ACC112 (cell line): ENCODE data around the gene TASOR2.

Source experiments
- H2AFZ ChIP-seq: fragments of 200-600 bp; sonication (generic); one replicate; pipeline ENCODE4 v1.6.0; 2017; ENCODE audit warnings: antibody characterized with exemption, low read length; ENCODE audit not compliant: unreplicated experiment
- H3K27ac ChIP-seq: fragments of 200-600 bp; sonication (generic); 2 replicates; pipeline ENCODE4 v1.5.1; 2014; ENCODE audit warnings: low read depth, mild to moderate bottlenecking, antibody characterized with exemption, low read length, moderate library complexity
- H3K27me3 ChIP-seq: fragments of 200-600 bp; sonication (generic); 2 replicates; pipeline ENCODE4 v1.6.1; 2014; ENCODE audit warnings: mild to moderate bottlenecking, antibody characterized with exemption, low read length, moderate library complexity, mixed read lengths; ENCODE audit not compliant: insufficient read depth
- H3K36me3 ChIP-seq: fragments of 200-600 bp; sonication (generic); 2 replicates; pipeline ENCODE4 v1.6.1; 2016; ENCODE audit warnings: mild to moderate bottlenecking, antibody characterized with exemption, low read length, moderate library complexity, mixed read lengths; ENCODE audit not compliant: insufficient read depth
- H3K4me1 ChIP-seq: fragments of 200-600 bp; sonication (generic); one replicate; pipeline ENCODE4 v1.6.1; 2016; ENCODE audit warnings: low read length, mixed read lengths; ENCODE audit not compliant: insufficient read depth, unreplicated experiment, control insufficient read depth
- H3K4me3 ChIP-seq: fragments of 200-600 bp; sonication (generic); 2 replicates; pipeline ENCODE4 v1.5.1; 2014; ENCODE audit warnings: mild to moderate bottlenecking, low read depth, low read length
- H3K79me2 ChIP-seq: fragments of 200-600 bp; sonication (generic); one replicate; pipeline ENCODE4 v1.6.0; 2016; ENCODE audit warnings: low read length; ENCODE audit not compliant: control insufficient read depth, unreplicated experiment, insufficient read depth

Gene TASOR2

DNA sequence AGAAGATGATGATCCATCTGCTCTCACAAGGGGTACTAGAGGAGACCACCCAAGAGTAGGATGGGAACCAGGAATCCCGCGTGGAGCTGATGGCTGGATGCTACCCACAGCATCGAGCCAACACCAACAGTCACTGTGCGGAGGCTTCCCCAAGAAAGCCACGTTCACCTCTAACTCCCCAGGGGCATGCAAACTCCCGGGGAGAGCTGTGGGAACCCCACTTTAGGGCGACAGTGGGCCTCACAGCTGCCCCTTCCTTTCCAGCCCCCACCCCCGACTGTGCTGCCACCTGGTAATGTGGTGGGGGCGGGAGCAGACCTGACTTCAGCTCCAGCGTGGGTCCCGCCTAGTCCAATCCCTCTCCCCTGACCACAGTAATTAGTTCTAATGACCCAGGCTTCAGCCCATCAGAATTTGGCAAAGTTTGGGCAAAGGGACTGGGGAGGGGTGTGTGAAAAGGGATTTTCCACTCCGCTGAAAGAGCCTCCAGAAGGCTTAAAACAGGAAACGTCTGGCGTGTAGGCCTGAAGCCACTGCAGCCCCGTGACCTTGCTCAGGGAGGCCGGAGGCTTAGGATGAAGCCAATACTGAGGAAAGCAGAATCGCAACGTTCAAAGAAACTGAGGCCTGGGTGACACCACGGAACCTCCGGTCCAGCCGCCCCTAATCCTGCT is 38.6 kb upstream of the TASOR2 start:
- Histone ChIP-seq H3K4me3 (no peak overlapping the region), H3K27me3 (no peaks in the 10 kb centered on the region), H3K4me1 (no peaks in the 10 kb centered on the region), H2AFZ (no peak overlapping the region), H3K36me3 (peaks cover 7% of the 10 kb centered on the region; the same call in 1 of the 2 replicates), H3K79me2 (no peaks in the 10 kb centered on the region), H3K27ac (no peak overlapping the region)

DNA sequence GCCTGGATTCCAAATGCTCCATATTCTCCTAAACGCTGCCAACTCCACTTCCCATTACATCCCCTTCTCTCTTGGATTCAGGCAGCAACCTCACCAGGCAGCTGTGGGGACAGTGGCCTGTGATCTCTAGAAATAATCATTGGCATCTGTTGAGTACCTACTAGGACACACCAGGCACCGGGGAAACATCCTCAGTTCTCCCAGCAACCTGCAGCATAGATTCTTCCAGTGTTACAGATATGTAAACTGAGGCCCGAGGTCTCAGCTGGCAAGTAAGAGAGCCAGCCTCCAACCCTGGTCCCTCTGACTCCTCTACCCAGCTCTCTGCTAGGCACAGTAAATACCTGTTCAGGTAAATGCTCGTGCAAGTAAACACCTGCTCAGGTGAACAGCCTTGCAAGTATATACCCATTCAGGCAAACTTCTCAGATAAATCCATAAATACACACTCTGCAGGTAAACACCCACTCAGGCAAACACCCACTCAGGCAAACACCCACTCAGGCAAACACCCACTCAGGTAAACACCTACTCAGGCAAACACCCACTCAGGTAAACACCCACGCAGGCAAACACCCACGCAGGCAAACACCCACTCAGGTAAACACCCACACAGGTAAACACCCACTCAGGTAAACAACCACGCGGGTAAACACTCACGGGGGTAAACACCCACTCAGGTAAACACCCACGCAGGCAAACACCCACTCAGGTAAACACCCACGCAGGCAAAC is 37.0 kb upstream of the TASOR2 start:
- no peak overlapping the region for H3K27ac ChIP-seq

DNA sequence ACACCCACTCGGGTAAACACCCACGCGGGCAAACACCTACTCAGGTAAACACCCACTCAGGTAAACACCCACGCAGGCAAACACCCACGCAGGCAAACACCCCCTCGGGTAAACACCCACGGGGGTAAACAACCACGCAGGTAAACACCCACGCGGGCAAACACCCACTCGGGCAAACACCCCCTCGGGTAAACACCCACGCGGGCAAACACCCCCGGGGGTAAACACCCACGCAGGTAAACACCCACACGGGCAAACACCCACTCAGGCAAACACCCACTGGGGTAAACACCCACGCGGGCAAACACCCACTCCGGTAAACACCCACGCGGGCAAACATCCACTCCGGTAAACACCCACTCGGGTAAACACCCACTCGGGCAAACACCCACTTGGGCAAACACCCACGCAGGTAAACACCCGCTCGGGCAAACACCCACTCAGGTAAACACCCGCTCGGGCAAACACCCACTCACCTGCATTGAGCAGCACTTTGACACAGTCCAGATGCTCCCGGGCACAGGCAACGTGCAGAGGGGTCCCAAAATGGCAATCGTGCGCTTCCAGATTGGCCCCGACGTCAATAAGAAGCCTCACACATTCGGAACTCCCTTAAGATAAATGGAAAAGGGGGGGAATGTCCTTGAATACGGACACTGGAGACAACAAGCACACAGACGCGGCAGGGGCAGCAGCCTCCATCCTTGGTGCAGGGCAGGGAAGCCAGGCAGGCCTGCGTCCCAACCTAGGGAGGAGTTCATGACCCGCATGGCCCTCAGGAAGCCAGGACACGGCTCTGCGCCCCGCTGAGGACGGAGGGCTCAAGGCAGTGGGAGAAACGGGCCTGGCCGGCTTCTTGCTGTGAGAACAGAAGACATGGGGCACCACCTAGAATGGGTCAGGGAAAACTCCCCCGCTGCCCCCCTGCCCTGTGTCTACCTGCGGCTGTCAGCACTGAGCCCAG is 35.9 kb upstream of the TASOR2 start:
- H3K27ac ChIP-seq: no peak overlapping the region
- H3K27me3 ChIP-seq: no peaks in the 10 kb centered on the region
- peaks cover 4% of the 10 kb centered on the region; the same call in 1 of the 2 replicates for H3K36me3 ChIP-seq
- no peak overlapping the region for H3K4me3 ChIP-seq
- no peak overlapping the region for H2AFZ ChIP-seq
- H3K4me1 ChIP-seq: no peaks in the 10 kb centered on the region
- no peaks in the 10 kb centered on the region for H3K79me2 ChIP-seq

More for the DNA sequence above, 37.0 kb upstream of the TASOR2 start:
- Histone ChIP-seq H3K36me3 (peaks cover 4% of the 10 kb centered on the region; the same call in 1 of the 2 replicates), H3K79me2 (no peaks in the 10 kb centered on the region), H3K4me1 (no peaks in the 10 kb centered on the region), H3K27me3 (no peaks in the 10 kb centered on the region), H2AFZ (no peak overlapping the region), H3K4me3 (no peak overlapping the region)

DNA sequence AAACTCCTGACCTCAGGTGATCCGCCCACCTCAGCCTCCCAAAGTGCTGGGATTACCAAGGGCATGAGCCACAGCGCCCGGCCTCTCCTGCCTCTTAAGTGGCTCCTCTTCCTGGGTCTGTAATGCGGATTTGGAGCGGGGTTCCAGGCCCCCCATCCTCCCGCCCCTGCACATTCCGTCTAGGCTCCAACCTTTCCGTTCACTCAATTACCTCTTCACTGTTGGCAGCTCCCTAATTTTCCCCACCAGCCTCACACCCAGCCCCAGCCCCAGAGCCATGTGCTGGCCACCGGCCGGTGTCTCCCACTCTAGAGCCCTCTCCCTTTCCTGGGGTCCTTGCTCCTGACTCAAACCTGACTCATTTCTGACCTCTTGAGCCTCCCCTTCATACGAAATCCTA is 34.9 kb upstream of the TASOR2 start:
- Histone ChIP-seq H3K4me1 (no peaks in the 10 kb centered on the region), H3K4me3 (no peak overlapping the region), H3K27ac (no peak overlapping the region), H3K79me2 (no peaks in the 10 kb centered on the region), H3K27me3 (no peaks in the 10 kb centered on the region), H3K36me3 (peaks cover 4% of the 10 kb centered on the region; the same call in 1 of the 2 replicates), H2AFZ (no peak overlapping the region)

DNA sequence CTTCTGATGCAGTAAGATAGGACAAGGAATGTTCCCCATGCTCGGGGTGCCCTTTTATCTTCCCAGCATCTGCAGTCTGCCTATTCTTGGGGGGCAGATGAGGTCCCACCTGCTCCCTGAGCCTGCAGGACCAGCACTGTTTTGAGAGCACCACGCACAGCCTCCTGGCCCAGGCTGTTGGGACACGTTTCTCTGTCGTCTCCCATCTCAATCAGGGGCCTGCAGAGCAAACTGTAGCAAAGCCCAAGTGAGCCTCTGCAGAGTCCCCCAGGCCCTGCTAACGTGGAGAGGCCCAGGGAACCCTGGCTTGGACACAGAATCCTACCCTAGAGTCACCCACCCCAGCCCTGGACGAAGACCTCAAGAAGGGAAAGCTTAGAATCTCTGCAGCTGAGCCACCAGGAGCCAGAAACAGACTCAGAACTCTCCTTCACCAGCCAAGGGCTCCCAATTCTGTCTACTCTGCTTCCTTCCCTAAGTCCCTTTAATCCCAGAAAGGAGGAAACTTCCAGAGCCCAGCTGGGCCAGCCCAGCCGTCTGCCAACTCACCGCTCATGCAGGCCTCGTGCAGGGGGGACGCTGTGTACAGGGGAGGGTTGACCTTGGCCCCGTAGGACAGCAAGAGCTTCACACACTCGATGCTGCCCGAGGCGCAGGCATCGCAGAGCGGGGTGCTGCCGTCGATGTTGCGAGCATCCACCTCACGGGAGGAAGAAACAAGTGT is 33.8 kb upstream of the TASOR2 start:
- Histone ChIP-seq H3K4me1 (no peaks in the 10 kb centered on the region), H3K27me3 (no peaks in the 10 kb centered on the region), H3K36me3 (peaks cover 4% of the 10 kb centered on the region; the same call in 1 of the 2 replicates), H3K27ac (no peak overlapping the region), H2AFZ (no peak overlapping the region), H3K4me3 (no peak overlapping the region), H3K79me2 (peaks cover 4% of the 10 kb centered on the region)

DNA sequence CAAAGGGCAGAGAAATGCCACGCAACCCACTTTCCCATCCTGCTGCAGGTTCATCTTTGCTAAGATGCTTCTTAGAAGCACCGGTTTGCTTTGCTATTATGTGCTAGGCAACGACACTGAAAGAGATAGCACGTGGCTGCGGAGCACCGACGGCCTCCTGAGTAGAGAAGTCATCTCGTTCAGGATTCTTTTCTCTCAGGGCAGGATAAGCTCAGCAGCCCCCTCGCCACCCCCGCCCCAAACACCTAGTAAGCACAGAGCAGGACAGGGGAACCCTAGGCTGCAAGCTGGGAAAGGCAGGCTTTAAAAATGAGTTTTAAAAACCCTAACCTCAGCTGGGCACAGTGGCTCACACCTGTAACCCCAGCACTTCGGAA is 33.3 kb upstream of the TASOR2 start:
- H3K4me1 ChIP-seq: no peaks in the 10 kb centered on the region
- H3K79me2 ChIP-seq: peaks cover 4% of the 10 kb centered on the region
- H3K4me3 ChIP-seq: no peak overlapping the region
- H3K27ac ChIP-seq: no peak overlapping the region
- H2AFZ ChIP-seq: no peak overlapping the region
- peaks cover 4% of the 10 kb centered on the region; the same call in 1 of the 2 replicates for H3K36me3 ChIP-seq
- H3K27me3 ChIP-seq: no peaks in the 10 kb centered on the region

DNA sequence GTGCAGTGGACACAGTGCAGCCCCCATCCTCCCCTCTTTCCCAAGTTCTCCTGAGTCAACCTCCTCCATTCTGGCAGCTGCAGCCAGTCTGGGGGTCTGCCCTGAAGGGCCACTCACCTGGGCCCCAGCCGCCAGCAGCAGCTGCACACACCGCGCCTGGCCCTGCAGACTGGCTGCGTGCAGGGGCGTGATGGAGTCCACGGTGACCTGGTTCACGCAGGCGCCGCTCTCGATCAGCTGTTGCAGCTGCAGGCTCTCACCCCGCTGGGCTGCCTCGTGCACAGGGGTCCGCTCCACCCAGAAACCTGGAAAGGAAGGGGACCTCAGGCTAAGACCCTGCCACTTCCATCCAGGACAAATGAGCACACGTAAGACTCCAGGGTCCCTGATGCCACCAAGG is 31.9 kb upstream of the TASOR2 start:
- no peak overlapping the region for H3K27ac ChIP-seq

DNA sequence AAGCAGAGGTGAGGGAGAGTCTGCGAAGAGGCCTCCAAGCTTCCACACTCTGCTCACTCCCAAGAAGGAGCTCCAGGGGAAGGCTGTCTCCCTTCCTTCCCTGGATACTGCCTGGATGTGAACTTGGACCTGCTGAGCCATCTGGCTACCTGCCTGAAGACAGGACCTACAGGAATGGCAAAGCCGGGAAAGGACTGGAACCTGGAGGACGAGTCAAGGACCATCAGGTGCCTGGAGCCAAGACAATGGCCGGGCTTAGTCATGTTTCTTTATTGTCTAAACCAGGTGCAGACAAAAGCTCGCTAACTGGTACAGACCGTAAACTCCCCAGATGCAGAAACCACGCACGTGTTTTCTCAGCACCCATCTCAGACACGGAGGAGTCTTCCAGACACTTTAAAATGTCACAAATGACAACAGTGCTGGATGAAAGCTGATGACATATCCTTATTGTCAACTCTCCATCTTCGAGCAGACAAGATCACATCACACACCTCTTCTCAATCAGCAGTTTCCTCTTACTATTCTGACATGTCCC is 30.4 kb upstream of the TASOR2 start:
- Histone ChIP-seq H3K27ac (no peak overlapping the region), H3K4me3 (no peak overlapping the region), H3K79me2 (peaks cover 9% of the 10 kb centered on the region), H3K4me1 (peaks cover 1% of the 10 kb centered on the region), H3K36me3 (peaks cover 4% of the 10 kb centered on the region; the same call in 1 of the 2 replicates), H2AFZ (no peak overlapping the region), H3K27me3 (no peaks in the 10 kb centered on the region)

More for the DNA sequence above, 31.9 kb upstream of the TASOR2 start:
- Histone ChIP-seq H3K4me1 (no peaks in the 10 kb centered on the region), H3K4me3 (no peak overlapping the region), H3K36me3 (peaks cover 4% of the 10 kb centered on the region; the same call in 1 of the 2 replicates), H3K27me3 (no peaks in the 10 kb centered on the region), H2AFZ (no peak overlapping the region), H3K79me2 (peaks cover 4% of the 10 kb centered on the region)

DNA sequence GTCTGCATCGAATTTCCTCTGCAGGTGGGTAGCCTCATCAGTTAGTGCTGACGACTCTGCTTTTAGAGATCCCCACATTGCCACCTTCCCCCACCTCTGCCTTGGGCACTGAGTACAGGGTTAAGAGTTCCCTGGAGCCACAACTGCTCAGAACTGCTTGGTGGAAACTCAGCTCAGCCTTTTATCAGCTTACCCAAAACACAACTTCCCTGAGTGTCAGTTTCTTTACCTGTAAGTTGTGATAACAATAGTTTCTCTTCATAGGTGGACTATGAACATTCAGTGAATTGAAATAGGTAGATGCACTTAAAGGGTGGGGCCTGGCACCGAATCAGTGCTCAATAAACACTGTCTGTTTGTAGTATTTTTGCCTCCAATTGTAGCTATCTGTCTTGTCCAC is 29.5 kb upstream of the TASOR2 start:
- Histone ChIP-seq H3K4me3 (no peak overlapping the region), H3K79me2 (peaks cover 10% of the 10 kb centered on the region), H3K27ac (no peak overlapping the region), H3K27me3 (no peaks in the 10 kb centered on the region), H2AFZ (no peak overlapping the region), H3K36me3 (peaks cover 4% of the 10 kb centered on the region; the same call in 1 of the 2 replicates), H3K4me1 (peaks cover 9% of the 10 kb centered on the region)
